CD4-positive, CD25-positive, alpha-beta regulatory T cell (primary cell): ENCODE measurements around the gene CSE1L. TPM values are rescaled to one million over a fixed set of nuclear protein-coding genes. Genes with fewer than 3 reads are reported as not detected.

Source experiments
- ATAC-seq, 2 donors: fragments of 150-1000 bp; cut with Tn5 transposase; one replicate each; pipeline ENCODE4 v1.10.0; 2021; ENCODE audit warnings: low read depth in 2 of 2, moderate number of reproducible peaks in 2 of 2, moderate library complexity in 1 of 2
- DNase-seq, 3 donors: peaks; one replicate each; pipeline versions ENCODE4 v3.0.0 to v3.0.0-alpha.2; 2012 to 2022; ENCODE audit warnings: mixed read lengths in 1 of 3
- H3K27ac ChIP-seq: one replicate; pipeline ENCODE4 v1.7.0; 2013; ENCODE audit warnings: mild to moderate bottlenecking, low read length; ENCODE audit not compliant: insufficient read depth, poor library complexity, severe bottlenecking
- H3K27me3 ChIP-seq: one replicate; pipeline ENCODE4 v1.7.0; 2013; ENCODE audit warnings: low read length; ENCODE audit not compliant: control insufficient read depth, insufficient read depth
- H3K36me3 ChIP-seq: one replicate; pipeline ENCODE4 v1.7.0; 2013; ENCODE audit warnings: mild to moderate bottlenecking, low read length, moderate library complexity; ENCODE audit not compliant: control insufficient read depth, insufficient read depth
- H3K4me1 ChIP-seq: 2 replicates; pipeline ENCODE4 v1.7.0; 2013; ENCODE audit warnings: mild to moderate bottlenecking, low read length; ENCODE audit not compliant: insufficient read depth, control insufficient read depth, poor library complexity, severe bottlenecking
- H3K4me3 ChIP-seq: one replicate; pipeline ENCODE4 v1.7.0; 2013; ENCODE audit warnings: low read depth, mild to moderate bottlenecking, low read length, moderate library complexity
- H3K9me3 ChIP-seq, 2 experiments: 1 replicate in 1 of 2; 2 replicates in 1 of 2; pipeline ENCODE4 v1.7.0; 2013; ENCODE audit warnings: low read length in 2 of 2, mild to moderate bottlenecking in 1 of 2, moderate library complexity in 1 of 2; ENCODE audit not compliant: control insufficient read depth in 2 of 2
- H3K27ac Mint-ChIP-seq, 3 donors: one replicate each; pipeline ENCODE4 v1.8.0; 2020 to 2022; ENCODE audit warnings: mild to moderate bottlenecking in 3 of 3, mixed read lengths in 3 of 3, moderate library complexity in 2 of 3
- H3K27me3 Mint-ChIP-seq: one replicate; pipeline ENCODE4 v1.8.0; 2022; ENCODE audit warnings: mild to moderate bottlenecking, mixed read lengths
- H3K36me3 Mint-ChIP-seq: one replicate; pipeline ENCODE4 v1.8.0; 2020; ENCODE audit warnings: mixed read lengths
- H3K4me1 Mint-ChIP-seq, 4 donors: one replicate each; pipeline ENCODE4 v1.8.0; 2020 to 2022; ENCODE audit warnings: mixed read lengths in 4 of 4, mild to moderate bottlenecking in 1 of 4
- H3K4me3 Mint-ChIP-seq, 4 donors: one replicate each; pipeline ENCODE4 v1.8.0; 2020 to 2022; ENCODE audit warnings: mild to moderate bottlenecking in 4 of 4, mixed read lengths in 4 of 4, moderate library complexity in 3 of 4
- H3K9me3 Mint-ChIP-seq, 7 donors: one replicate each; pipeline ENCODE4 v1.8.0; 2020 to 2022; ENCODE audit warnings: mixed read lengths in 7 of 7, mild to moderate bottlenecking in 3 of 7, moderate library complexity in 2 of 7
- polyA plus RNA-seq, 4 donors: library from polyadenylated mRNA; unstranded; fragments of 300-500 nt; fragmentation: Illumina TruSeq; gene quantifications; one replicate each; pipeline ENCODE4 v1.2.3, GENCODE V29; 2021
- total RNA-seq: library from RNA; stranded (reverse); gene quantifications from one replicate; pipeline ENCODE4 v1.2.3, GENCODE V29; 2022

Gene CSE1L
- total and polyA plus RNA-seq, 5 donors from 2014 or later = 23.7 to 33.9 (median 24.7) TPM

GRCh38 chr20:49039854-49040253, 6.3 kb upstream of the CSE1L start:
- Histone ChIP-seq H3K27ac (no peak overlapping the region), H3K27me3 (no peaks in the 10 kb centered on the region), H3K9me3 (no peaks in the 10 kb centered on the region), H3K4me3 (no peak overlapping the region), H3K36me3 (no peaks in the 10 kb centered on the region), H3K4me1 (peaks cover 13% of the 10 kb centered on the region)
- Mint-ChIP-seq H3K9me3 (no peaks in the 10 kb centered on the region), H3K27me3 (no peaks in the 10 kb centered on the region), H3K4me3 (peak overlapping the region in 2 of 4 donors; percentile 41 to 53), H3K36me3 (no peaks in the 10 kb centered on the region), H3K4me1 (peaks cover 7 to 21% (median 14%) of the 10 kb centered on the region in 4 donors), H3K27ac (peak overlapping the region in 2 of 3 donors; percentile 16 to 65)
- no peak for ATAC-seq
- no peak for DNase-seq

GRCh38 chr20:49043000-49043399, 3.1 kb upstream of the CSE1L start:
- Mint-ChIP-seq H3K27ac (no peak overlapping the region), H3K4me3 (peak overlapping the region in 2 of 4 donors; percentile 38 to 73), H3K9me3 (no peaks in the 10 kb centered on the region), H3K36me3 (no peaks in the 10 kb centered on the region), H3K4me1 (peaks cover 12 to 31% (median 22%) of the 10 kb centered on the region in 4 donors), H3K27me3 (no peaks in the 10 kb centered on the region)
- ATAC-seq (no peak), DNase-seq (no peak)
- Histone ChIP-seq H3K36me3 (no peaks in the 10 kb centered on the region), H3K9me3 (no peaks in the 10 kb centered on the region), H3K4me1 (peaks cover 26% of the 10 kb centered on the region), H3K27ac (no peak overlapping the region), H3K4me3 (no peak overlapping the region), H3K27me3 (no peaks in the 10 kb centered on the region)

- Mint-ChIP-seq H3K4me3 (peak overlapping the region; percentile 96 to 99 (median 98)), H3K27ac (peak overlapping the region; percentile 95 to 99 (median 96)), H3K4me1 (peaks cover 11 to 39% (median 26%) of the 10 kb centered on the region in 4 donors), H3K27me3 (no peaks in the 10 kb centered on the region), H3K36me3 (peaks cover 7% of the 10 kb centered on the region), H3K9me3 (no peaks in the 10 kb centered on the region)
- Histone ChIP-seq H3K27me3 (no peaks in the 10 kb centered on the region), H3K4me1 (peaks cover 32% of the 10 kb centered on the region), H3K27ac (peak overlapping the region; percentile 94), H3K4me3 (peak overlapping the region; percentile 91), H3K36me3 (no peaks in the 10 kb centered on the region), H3K9me3 (no peaks in the 10 kb centered on the region)
- ATAC-seq = no peak
- DNase-seq = peak in 1 of 3 donors; percentile 69
Observed at GRCh38 chr20:49045440-49046086, 549 bp upstream of the CSE1L start.

GRCh38 chr20:49052334-49052733, 6.2 kb downstream of the CSE1L start:
- ATAC-seq = no peak
- H3K4me1 ChIP-seq = peaks cover 53% of the 10 kb centered on the region
- no peaks in the 10 kb centered on the region for H3K27me3 ChIP-seq
- peak overlapping the region; percentile 5 to 72 (median 27) for H3K27ac Mint-ChIP-seq
- H3K4me3 Mint-ChIP-seq = peak overlapping the region in 3 of 4 donors; percentile 0 to 60 (median 51)
- H3K27ac ChIP-seq = no peak overlapping the region
- no peak for DNase-seq
- H3K9me3 Mint-ChIP-seq = no peaks in the 10 kb centered on the region
- H3K36me3 Mint-ChIP-seq = peaks cover 13% of the 10 kb centered on the region
- H3K27me3 Mint-ChIP-seq = no peaks in the 10 kb centered on the region
- peaks cover 24 to 82% (median 67%) of the 10 kb centered on the region in 4 donors for H3K4me1 Mint-ChIP-seq
- no peaks in the 10 kb centered on the region for H3K9me3 ChIP-seq
- H3K36me3 ChIP-seq = no peaks in the 10 kb centered on the region
- H3K4me3 ChIP-seq = no peak overlapping the region

GRCh38 chr20:49054056-49054643, 8.0 kb downstream of the CSE1L start:
- Histone ChIP-seq H3K4me1 (peaks cover 36% of the 10 kb centered on the region), H3K9me3 (no peaks in the 10 kb centered on the region), H3K27me3 (no peaks in the 10 kb centered on the region), H3K4me3 (peak overlapping the region; percentile 54), H3K27ac (no peak overlapping the region), H3K36me3 (peaks cover 8% of the 10 kb centered on the region)
- DNase-seq = no peak
- ATAC-seq = no peak
- Mint-ChIP-seq H3K4me1 (peaks cover 17 to 71% (median 53%) of the 10 kb centered on the region in 4 donors), H3K36me3 (peaks cover 6% of the 10 kb centered on the region), H3K27me3 (no peaks in the 10 kb centered on the region), H3K4me3 (peak overlapping the region in 2 of 4 donors; percentile 24 to 32), H3K9me3 (no peaks in the 10 kb centered on the region), H3K27ac (peak overlapping the region in 2 of 3 donors; percentile 1)

- no peak overlapping the region for H3K4me3 ChIP-seq
- Mint-ChIP-seq H3K27ac (no peak overlapping the region), H3K4me3 (no peak overlapping the region), H3K9me3 (no peaks in the 10 kb centered on the region), H3K27me3 (no peaks in the 10 kb centered on the region), H3K4me1 (peaks cover 2 to 10% (median 7%) of the 10 kb centered on the region in 4 donors), H3K36me3 (peaks cover 18% of the 10 kb centered on the region)
- H3K4me1 ChIP-seq = no peaks in the 10 kb centered on the region
- ATAC-seq = no peak
- no peaks in the 10 kb centered on the region for H3K9me3 ChIP-seq
- no peak overlapping the region for H3K27ac ChIP-seq
- no peaks in the 10 kb centered on the region for H3K27me3 ChIP-seq
- peaks cover 67% of the 10 kb centered on the region for H3K36me3 ChIP-seq
- DNase-seq = no peak
Observed at GRCh38 chr20:49063279-49063678, 17.2 kb downstream of the CSE1L start.

- Histone ChIP-seq H3K4me1 (no peaks in the 10 kb centered on the region), H3K36me3 (peaks cover 90% of the 10 kb centered on the region), H3K27me3 (no peaks in the 10 kb centered on the region), H3K27ac (no peak overlapping the region), H3K4me3 (no peak overlapping the region), H3K9me3 (no peaks in the 10 kb centered on the region)
- no peak for ATAC-seq
- peaks cover 26% of the 10 kb centered on the region for H3K36me3 Mint-ChIP-seq
- H3K27me3 Mint-ChIP-seq = no peaks in the 10 kb centered on the region
- H3K4me3 Mint-ChIP-seq = no peak overlapping the region
- peak overlapping the region in 2 of 3 donors; percentile 22 to 23 for H3K27ac Mint-ChIP-seq
- H3K4me1 Mint-ChIP-seq = peaks cover 0 to 8% (median 3%) of the 10 kb centered on the region in 4 donors
- no peaks in the 10 kb centered on the region for H3K9me3 Mint-ChIP-seq
- DNase-seq = no peak
Observed at GRCh38 chr20:49074521-49074920, 28.4 kb downstream of the CSE1L start.
